Lower leg skin (tissue), 3 donors: ENCODE results near the gene RASSF4.

ENCODE experiments used
- POLR2A ChIP-seq, 2 donors: fragments of 450-650 bp; IDR thresholded peaks; one replicate each; pipeline ENCODE4 v1.6.1; 2016 to 2017; ENCODE audit warnings: antibody characterized with exemption in 2 of 2, mild to moderate bottlenecking in 1 of 2, moderate library complexity in 1 of 2
- TF ChIP-seq, protein P1 (sequence below), 3 donors: fragments of 450-650 bp; IDR thresholded peaks; one replicate each; pipeline ENCODE4 v1.5.1; 2016; ENCODE audit warnings: antibody characterized with exemption in 3 of 3, mild to moderate bottlenecking in 3 of 3, moderate library complexity in 2 of 3

DNA sequence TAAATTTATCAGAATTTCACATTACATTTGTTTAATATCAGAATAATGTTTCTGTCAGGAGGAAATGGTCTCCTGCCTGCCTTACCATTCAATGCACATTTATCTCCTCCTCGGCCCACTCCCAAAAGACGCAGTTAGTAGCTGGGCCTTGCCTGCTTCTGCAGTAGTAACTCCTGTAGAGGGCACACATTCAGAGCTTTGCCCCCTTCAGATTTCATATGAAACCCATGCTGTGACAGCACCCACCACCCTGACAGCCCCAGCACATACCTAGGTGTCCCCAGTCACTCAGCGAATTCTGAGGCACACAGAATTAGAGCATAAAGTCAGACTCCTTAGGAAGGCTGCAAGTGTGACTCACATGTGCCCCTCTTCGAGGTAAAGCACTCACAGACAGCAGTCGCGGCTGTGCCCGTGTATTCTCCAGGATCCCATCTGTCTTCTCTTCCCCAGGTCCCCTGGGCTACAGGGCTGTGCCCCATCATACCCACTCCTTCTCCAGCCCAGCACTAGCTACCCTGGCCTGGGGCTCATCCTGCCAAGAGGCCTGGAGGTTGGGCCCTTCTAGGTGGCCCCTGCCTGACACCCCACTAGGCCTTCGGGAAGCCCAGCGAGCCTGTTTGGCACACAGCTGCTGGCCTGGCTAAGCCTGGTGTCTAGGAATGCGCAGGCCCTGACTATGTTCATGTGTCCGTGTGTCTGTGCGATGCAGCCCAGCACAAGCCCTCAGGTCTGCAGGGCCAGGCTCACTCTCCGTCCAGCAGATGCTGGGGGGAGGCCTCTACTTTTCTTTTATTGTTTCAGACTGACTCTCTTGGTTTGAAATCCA is 23.7 kb downstream of the RASSF4 start:
- TF ChIP-seq, protein P1, sequence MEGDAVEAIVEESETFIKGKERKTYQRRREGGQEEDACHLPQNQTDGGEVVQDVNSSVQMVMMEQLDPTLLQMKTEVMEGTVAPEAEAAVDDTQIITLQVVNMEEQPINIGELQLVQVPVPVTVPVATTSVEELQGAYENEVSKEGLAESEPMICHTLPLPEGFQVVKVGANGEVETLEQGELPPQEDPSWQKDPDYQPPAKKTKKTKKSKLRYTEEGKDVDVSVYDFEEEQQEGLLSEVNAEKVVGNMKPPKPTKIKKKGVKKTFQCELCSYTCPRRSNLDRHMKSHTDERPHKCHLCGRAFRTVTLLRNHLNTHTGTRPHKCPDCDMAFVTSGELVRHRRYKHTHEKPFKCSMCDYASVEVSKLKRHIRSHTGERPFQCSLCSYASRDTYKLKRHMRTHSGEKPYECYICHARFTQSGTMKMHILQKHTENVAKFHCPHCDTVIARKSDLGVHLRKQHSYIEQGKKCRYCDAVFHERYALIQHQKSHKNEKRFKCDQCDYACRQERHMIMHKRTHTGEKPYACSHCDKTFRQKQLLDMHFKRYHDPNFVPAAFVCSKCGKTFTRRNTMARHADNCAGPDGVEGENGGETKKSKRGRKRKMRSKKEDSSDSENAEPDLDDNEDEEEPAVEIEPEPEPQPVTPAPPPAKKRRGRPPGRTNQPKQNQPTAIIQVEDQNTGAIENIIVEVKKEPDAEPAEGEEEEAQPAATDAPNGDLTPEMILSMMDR (IDR thresholded peaks at IDR 0.05) = no peak
- no peak for TF ChIP-seq POLR2A (IDR thresholded peaks at IDR 0.05)
